A673 (cell line): ENCODE measurements around the gene SNX32.

Source experiments
- CTCF ChIP-seq: fragments of 300-800, 200-600 bp; sonication (generic); conservative IDR thresholded peaks from 2 replicates; pipeline ENCODE4 v1.5.1; 2017; ENCODE audit warnings: low read depth, mild to moderate bottlenecking, antibody characterized with exemption, low read length, moderate library complexity, mixed read lengths
- EZH2 ChIP-seq: fragments of 200-600 bp; sonication (generic); IDR thresholded peaks from 2 replicates; pipeline ENCODE4 v1.6.1; 2017; ENCODE audit warnings: borderline replicate concordance, low read depth, mild to moderate bottlenecking, mixed read lengths, antibody characterized with exemption, low read length; ENCODE audit not compliant: poor library complexity, severe bottlenecking

DNA sequence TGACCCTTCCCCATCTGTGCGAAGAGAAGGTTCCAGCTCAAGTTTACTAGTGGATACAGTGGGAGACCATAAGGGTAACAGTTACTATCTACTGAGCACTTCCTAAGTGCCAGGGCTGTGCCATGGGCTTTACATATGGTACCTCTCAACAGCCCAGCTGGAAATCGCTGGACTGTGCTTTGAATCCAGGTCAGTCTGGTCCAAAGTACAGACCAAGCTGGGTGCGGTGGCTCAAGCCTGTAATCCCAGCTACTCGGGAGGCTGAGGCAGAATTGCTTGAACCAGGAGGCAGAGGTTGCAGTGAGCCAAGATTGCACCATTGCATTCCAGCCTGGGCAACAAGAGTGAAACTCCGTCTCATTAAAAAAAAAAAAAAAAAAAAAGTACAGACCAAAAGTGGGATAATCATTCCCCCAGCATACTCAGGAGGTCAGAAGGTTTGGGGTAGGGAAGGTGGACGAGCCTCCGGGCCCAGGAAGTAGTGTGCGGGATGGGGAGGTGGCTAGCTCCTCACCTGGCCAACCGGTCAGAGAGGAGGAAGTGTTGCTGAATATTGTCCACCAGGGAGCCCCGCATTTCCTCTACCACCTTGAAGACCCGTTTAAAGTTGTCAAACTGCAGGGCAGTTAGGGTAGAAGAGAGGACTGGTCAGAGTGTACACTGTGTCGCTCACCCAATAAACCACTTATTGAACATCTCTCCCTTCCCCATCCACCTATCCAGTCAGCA, 52.2 kb downstream of the SNX32 start:
- TF ChIP-seq CTCF (no peak), EZH2 (no peak)
